Hippocampal formation (tissue), 2 donors: ENCODE results near the gene TMEM232.
"Not testable (repeated sequence)": the region's sequence is repeated elsewhere in the genome, so short reads cannot be mapped to it uniquely, and the experiment has no call there.

Source experiments
- DNase-seq, 2 donors: peaks; one replicate each; lab custom pipeline; 2025; lab: John Stamatoyannopoulos, UW

Gene TMEM232

DNA sequence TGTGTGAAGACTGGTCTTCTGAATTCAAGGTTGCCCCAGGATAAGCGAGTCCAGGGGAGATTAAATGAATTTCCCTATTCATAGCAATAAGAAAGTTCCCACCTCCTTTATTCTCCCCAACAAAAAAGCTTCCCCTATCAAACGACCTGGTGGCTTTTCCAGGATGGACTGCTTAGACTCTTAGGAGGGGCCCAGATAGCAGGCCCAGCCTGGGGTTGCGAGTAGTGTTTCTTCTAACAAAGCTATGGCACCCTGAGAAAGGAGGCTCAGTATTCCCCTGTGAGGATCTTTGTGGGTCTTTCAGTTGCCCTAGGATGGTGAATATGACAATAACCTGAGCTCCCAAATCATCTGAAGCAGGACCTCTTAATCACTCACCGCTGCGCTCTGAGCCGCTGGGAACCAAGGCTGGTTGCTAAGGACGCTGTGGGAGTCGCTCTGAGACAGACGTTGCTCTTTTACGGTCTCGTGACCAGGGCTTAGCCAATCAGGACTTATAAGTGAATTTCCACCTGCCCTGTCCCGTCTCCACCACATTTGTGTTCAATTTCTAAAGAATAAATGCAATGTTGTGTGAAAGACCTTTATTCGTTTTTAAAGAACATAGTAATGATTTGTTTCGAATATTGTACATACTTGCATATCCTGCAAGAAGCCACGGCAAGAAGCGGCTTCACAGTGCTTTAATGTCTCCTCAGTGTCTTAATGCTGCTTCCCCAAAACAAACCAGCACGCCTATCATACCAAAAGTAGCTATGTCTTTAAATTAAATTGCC lies at the start of gene TMEM232:
Gene TMEM232, minus strand, starts transcription at position 423 of the 776 bp plus-strand sequence. CDS start 59,319 bp downstream, outside the sequence.
- peak; percentile 34 to 60 for DNase-seq

DNA sequence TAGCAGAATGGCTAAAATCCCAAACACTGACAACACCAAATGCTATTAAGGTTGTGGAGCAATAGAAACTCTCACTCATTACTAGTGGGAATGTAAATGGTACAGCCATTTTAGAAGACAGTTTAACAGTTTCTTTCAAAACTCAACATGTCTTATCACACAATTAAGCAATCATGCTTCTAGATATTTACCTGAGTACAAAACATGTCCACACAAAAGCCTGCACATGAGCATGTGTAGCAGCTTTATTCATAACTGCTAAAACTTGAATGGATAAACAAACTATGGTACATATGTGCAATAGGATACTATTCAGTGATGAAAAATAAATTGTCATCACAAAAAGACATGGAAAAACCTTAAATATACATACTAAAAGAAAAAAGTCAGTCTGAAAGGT lies 43.8 kb upstream of the TMEM232 start:
- no peak for DNase-seq

DNA sequence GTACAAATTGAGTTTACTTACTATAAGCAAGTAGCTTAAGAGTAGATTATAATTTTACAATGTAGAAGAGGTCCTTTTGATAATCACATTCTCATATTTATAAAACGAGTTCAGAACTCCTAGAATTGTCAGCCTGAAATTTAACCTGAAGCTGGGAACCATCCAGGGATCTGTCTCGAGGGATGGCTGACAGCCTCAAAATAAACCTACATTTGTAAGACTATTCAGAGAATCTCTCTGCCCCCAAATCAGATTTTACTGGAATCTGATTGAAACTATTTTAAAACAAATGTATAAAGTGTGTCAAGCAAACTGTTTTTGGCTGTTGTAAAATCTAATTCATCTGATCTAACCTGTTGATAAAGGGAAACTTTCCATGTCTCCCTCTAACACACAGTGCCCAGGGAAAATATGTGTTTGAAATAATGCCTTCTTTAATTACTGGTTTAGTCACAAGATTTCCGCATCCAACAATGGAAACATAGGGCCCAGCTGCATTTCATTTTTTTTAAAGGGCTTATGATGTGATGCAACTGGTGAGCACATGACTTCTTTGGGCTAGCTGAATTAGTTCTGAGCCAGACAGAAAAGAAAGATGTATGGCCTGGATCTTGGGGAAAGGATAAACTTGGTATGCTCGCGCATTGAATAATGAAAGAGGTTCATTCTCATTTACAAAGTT lies 42.7 kb upstream of the TMEM232 start:
- no peak for DNase-seq

DNA sequence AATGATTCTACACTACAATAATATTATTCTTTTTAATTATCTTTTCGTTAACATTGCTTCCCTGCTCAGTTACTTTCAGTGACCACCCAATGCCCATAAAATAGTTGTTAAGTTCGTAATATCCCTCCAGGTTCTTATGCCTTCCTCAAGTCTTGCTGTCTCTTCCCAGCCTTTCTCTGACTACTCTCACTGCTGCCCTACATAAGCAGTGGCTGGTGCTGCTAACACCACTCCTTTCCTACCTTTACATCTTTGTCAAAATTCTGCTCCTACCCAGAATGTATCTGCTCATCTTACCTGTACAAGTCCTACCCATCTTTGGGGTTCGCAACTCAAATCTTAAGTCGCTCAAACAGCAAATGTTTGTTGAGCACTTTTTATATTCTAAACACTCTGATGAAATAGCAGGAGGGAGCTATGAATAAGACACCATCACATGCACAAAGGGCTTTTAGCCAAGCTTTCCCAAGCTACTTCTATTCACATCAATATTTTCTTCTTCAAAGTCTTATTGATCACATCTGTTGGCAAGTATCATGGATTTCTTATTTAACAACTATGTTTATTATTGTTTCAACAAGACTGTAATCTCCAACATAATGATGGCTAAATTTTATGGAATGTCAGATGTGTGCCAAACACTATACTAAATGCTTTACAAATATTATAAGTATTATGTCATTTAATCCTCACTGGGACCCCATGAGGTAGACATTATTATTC lies 41.8 kb upstream of the TMEM232 start:
- no peak for DNase-seq

DNA sequence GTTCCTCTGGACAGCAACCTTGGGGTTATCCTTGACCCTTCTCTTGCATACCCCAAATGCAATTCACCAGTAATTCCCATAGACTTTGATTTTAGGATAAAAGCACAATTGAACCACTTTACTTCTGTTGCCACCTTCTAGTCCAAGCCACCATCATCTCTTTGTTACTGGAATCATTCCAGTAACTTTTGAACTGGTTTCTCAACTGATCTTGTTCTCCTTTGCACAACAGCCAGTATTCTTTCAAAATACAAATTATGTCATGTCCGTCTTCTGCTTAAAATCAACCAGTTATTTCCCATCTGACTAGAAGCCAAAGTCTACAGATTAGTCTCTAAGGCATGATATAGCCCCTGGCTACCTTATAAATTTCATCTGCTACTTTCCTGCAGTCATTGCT lies 33.7 kb upstream of the TMEM232 start:
- DNase-seq = no peak

DNA sequence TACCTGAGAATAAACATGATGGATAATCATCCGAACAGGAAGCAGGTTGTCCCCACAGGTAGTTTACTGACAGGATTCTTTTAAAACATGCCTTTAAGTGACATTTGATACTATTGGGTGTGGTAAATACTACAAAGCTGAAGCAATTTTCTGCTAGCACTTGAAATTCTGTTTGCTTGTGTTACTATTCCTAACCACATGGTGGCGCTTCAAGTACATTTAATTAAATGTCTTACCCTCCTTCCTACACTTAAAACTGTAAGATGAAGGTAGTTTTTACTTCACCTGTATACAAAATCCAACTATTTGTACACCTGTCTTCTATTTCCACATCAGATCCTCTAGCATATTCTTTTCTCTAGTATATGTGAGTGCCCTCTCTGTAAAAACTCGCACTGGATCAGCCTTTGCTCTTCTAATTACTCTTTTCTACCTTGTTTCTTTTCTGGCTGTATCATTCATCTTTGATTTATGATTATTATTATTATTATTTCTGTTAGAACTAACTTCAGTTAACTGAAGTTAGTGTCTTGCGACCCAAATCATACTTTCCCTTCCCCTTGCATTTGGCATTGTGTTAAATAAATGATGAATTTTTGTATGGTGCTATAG lies 30.8 kb upstream of the TMEM232 start:
- peak in 1 of 2 donors; percentile 37 for DNase-seq

DNA sequence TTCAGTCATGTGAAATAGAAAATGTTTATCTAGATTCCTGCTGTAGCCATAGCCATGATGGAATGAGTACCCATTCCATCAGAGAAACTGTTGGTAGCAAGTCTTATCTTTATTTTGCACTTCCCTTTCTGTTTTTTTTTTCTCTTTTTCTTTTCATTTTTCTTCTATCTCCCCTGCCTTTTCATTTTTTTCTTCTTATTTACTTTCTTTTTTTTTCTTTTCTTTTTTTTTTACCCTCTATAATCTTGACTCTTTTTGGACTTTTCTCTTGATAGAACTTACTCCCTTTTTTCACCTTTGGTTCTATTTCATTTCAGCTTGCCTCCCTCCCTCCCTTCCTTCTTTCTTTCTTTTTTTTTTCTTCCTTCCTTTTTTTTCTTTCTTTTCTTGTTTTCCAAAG lies 27.7 kb upstream of the TMEM232 start:
- no peak for DNase-seq

DNA sequence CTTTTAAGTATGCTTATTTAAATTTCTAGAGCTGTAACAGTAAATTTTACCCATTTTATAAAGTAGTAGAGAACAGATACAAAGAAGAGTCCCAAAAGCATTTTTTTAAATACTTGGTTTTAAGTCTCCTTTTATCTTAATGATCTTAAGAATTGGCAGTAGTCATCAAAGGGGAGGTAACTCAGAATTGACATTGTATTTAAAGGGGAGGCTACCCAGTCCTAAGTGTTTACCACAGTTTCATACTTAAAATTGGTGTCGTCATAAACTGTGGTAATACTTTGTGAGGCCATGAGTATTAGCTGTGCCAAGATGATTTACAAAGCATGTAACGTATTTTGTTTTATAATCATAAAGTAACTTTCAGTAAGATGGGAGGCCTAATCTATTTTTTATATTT lies 27.1 kb upstream of the TMEM232 start:
- no peak for DNase-seq

DNA sequence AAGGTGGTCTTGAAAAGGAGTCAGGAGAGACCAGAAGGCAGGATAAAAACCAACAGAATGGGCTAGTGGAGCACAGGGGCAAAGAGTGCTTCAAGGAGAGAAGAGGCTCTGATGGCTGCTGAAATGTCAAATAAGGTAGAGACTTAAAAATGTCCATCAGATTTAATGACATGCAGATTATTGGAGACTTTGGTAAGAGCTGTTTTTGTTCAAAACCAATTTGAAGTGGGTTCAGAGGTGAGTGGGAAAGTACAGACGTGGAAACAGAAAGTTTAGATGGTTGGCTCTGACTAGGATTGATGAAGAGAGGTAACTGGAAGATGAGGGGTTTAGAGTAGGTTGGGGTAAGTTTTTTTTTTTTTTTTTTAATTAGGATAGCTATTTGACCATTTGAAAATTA lies 26.5 kb upstream of the TMEM232 start:
- no peak for DNase-seq

DNA sequence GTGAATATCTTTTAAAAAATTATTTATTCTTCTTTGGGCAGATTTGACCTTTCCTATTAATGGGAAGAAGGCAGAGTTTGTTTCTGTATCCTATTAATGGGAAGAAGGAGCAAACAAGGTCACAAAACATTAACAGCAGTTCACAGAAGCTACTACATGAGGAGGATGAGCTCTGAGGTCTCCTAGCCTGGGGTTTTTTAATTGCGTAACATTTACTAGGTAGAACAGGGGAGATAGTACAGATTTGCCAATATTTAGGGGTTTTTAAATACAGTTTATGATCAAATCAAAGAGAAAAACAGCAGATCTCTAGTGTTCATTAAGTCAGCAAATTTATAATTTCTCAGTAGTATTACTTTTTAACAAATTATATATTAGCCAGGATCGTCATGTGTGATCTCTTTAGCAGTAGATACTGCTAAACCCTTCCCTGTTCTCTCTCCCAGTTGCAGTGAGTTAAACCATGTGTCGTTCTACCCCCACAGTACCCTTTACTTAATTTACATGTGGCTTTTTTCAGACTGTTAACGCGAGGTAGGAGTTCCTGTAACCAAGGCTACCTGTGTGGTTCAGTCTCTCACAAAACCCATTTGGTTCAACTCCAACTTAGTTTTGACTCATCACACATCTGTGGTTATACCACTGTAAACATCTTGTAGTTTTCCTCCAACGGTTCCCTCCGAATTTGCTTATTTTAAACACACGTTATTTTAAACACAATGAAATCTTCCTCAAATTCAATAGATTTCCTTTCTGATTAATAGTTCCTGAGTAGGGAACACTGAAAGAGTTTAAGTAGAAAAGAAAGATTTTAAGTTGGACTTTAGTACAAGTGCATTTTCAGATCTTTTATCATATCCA lies 25.7 kb upstream of the TMEM232 start:
- no peak for DNase-seq

DNA sequence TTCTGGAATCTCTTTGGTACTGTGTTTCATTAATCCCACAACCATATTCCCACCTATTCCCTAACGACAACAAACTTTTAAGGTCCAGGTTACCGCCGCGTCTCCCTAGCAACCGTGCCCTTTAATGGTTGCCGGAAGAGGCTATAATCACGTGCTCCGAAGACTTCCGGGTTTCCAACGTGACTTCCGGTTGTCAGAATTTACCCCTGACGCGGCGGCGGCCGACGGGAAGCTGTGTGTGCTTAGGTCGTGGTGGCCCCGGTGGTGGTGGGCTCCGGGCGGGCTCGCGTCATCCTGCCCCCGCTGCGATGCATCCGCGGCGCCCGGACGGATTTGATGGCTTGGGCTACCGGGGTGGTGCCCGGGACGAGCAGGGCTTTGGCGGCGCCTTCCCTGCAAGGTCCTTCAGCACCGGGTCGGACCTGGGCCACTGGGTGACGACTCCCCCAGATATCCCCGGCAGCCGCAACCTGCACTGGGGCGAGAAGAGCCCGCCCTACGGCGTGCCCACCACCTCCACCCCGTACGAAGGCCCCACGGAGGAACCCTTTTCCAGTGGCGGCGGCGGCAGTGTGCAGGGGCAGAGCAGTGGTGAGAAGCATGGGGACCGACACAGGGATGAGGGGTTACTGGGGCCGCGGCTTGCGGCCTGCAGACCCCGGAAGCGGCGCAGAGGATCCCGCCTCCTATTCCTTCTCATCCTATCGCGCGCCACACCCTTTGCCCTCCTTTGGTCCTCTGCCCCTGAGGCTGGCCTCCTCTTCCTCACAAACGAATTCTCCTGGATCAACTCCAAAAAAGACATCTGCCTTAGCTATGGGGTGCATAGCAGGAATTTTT lies 12.6 kb upstream of the TMEM232 start, which contains the start of gene SLC25A46:
Gene SLC25A46, plus strand, starts transcription at position 196 of the 840 bp plus-strand sequence. Its CDS starts 113 bp downstream, at position 309.
- DNase-seq = peak; percentile 80 to 81

DNA sequence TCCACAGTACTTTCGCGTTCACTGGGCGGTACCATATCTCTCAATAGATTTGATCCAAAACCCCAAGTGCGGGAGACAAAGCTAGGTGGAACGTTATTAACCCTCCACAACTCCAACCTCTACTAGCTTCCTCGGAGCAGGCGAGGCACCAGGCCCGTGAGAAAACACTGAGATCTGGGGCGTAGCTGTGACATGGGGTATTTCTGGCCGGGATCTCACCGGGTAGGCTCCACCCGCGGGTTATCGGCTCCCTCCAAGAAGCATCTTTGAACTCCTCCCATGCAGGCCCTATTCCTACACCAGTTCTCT lies 12.0 kb upstream of the TMEM232 start:
- no peak for DNase-seq

DNA sequence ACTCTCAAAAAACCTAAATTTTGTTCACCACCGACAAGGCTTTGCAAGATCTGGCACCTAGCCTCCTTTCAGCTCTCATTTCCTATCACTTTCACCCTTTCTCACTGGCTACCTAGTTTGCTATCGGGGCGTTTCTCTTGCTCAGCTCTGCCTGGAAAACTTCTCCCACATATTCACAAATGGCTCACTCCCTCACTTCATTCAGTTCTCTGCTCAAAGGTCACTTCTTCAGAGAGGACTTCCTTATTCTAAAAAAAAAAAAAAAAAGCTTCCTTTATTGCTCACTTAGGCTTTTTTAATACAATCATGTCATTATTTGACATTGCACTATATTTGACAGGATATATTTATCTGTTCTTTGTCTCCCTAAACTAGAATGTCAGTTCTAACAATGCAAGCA lies 10.3 kb upstream of the TMEM232 start:
- no peak for DNase-seq

DNA sequence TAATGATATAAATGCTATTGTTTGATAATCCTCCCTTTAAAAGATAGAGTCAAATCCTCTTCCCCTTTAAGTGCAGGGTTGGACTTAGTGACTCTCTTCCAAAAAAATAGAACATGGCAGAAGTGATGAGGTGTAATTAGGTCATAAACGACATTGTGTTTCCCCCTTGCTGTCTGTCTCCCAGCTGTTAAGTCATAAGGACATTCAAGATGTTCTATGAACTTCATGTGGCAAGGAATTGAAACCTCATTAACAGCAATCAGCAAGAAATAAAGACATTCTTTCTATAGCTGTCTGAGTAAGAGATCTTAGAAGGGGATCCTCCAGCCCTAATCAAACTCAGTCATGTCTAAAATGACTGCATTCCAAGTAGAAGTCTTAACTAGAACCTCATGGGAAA lies 9.1 kb upstream of the TMEM232 start:
- DNase-seq = no peak

DNA sequence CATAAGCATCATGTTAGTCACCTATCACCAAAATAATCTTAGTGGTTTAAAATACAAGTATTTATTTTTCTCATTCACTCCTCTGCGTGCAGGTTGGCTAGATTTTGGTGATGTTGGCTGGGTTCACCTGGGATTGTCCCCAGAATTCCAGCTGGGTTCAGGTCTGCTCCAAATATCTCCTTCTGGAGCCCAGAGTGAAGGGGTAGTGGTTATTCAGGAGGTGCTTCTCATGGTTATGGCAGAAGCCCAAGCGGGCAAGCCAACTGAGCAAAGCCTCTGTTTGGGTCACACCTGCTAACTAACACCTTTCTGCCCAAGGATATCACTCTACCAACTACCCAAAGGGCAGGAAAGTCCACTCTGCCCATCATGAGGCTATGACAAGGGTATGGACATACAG lies 7.6 kb upstream of the TMEM232 start:
- DNase-seq = no peak

DNA sequence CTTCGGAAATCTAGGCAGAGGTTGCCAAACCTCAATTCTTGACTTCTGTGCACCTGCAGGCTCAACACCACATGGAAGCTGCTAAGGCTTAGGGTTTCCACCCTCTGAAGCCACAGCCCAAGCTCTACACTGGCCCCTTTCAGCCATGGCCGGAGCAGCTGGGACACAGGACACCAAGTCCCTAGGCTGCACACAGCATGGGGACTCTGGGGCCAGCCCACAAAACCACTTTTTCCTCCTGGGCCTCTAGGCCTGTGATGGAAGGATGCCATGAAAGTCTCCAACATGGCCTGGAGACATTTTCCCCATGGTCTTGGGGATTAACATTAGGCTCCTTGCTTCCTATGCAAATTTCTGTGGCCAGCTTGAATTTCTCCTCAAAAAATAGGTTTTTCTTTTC lies 5.0 kb upstream of the TMEM232 start:
- not testable (repeated sequence) for DNase-seq

DNA sequence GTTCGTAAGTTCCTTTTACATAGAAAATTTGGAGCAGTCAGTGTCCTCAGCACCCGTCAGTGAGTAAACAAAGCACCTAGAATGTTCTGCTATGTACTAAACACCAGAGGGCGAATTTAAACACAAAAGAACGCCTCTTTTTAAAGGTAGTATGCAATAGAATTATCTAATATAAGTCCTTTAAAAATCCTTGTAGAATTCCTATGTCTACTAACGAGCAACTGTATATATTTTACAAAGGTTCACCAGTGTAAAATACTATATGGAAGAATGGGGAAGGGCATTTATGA lies 499 bp upstream of the TMEM232 start:
- peak in 1 of 2 donors; percentile 8 for DNase-seq

DNA sequence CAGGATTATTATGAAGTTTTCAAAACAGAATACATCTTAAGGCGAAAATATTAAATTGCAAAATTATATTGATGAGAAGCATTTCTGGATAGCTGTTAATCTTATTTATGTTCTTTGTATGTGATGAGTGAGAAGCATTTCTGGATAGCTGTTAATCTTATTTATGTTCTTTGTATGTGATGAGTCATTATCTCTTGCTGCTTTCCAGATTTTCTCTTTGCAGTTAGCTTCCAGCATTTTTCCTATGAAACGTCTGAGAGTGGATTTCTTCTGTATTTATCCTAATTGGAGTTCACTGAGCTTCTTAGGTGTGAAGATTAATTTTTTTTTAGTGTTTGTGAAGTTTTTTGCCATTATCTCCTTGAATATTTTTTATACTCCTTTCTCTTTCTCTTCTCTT lies 8.2 kb downstream of the TMEM232 start:
- no peak for DNase-seq

DNA sequence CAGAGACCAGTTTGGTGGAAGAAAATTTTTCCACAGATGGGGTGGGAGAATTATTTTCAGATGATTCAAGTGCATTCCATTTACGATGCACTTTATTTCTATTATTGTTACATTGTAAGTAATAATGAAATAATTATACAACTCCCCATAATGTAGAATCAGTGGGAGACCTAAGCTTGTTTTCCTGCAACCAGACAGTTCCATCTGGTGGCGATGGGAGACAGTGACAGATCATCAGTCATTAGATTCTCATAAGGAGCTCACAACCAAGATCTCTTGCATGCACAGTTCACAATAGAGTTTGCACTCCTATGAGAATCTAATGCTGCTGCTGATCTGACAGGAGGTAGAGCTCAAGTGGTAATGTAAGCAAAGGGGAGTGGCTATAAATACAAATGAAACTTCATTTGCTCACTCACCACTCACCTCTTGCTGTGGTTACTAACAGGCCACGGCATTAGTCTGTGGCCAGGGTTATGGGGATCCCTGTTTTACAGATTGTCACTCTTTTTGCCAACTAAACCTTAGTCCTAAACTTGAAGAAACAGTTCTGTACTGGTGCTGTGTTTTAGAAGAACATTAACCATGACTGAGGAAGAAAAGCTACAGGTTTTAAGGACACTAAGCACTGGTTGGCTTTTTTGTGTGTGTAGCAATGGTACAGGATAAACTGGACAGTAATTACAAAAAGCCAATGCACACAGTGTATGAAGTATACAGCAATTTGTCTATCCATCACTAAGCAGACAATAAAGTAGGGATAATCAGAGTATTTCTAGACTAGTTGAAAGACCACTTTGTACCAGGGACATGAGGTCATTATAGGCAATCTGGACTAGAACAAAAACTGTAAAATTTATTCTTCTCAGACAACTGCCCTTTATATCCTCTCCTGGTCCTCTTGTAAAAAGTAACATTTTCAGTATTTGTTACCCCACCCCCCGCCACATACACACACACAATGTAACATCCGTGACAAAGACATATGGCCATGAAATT lies 9.9 kb downstream of the TMEM232 start:
- DNase-seq = no peak
